HCT116 (cell line): ENCODE data around the gene CCSER1.

ENCODE experiments used
- CTCF ChIP-seq, 3 experiments: fragments of 200-600 bp in 1 of 3; sonication (generic) in 1 of 3; IDR thresholded peaks in 2 of 3; conservative IDR thresholded peaks in 1 of 3; 2 replicates each; pipeline ENCODE4 v1.5.1; 2012 to 2017; ENCODE audit warnings: low read depth in 2 of 3, low read length in 2 of 3, antibody characterized with exemption in 1 of 3, borderline replicate concordance in 1 of 3, control low read depth in 1 of 3, mild to moderate bottlenecking in 1 of 3, mixed read lengths in 1 of 3, mixed run types in 1 of 3, moderate library complexity in 1 of 3; ENCODE audit not compliant: insufficient read depth in 1 of 3
- EZH2 ChIP-seq: fragments of 200-600 bp; sonication (generic); IDR thresholded peaks from 2 replicates; pipeline ENCODE4 v1.6.1; 2017; ENCODE audit warnings: antibody characterized with exemption, mixed run types
- JUND ChIP-seq: IDR thresholded peaks from 2 replicates; pipeline ENCODE4 v1.6.1; 2012
- POLR2AphosphoS5 ChIP-seq: IDR thresholded peaks from 2 replicates; pipeline ENCODE4 v1.6.1; 2011; ENCODE audit warnings: mild to moderate bottlenecking, low read depth, low read length, moderate library complexity

- TF ChIP-seq EZH2 (no peak), JUND (no peak), POLR2AphosphoS5 (no peak), CTCF (IDR thresholded peaks at IDR 0.05 in 2 of 3, conservative IDR thresholded peaks at IDR 0.05 in 1 of 3; ENCODE audit: borderline replicate concordance in 1 of 3, insufficient read depth in 1 of 3, low read depth in 2 of 3, low read length in 2 of 3) (no peak)
Measured at GRCh38 chr4:90660672-90661071, 533.5 kb downstream of the CCSER1 start.
